SU-DHL-6 (cell line): ENCODE measurements around the gene EXOC6B.

ENCODE experiments used
- H2AFZ ChIP-seq: fragments of 200-600 bp; sonication (generic); 2 replicates; pipeline ENCODE4 v1.6.1; 2014; ENCODE audit warnings: low read depth, mild to moderate bottlenecking, moderate library complexity, mixed read lengths, antibody characterized with exemption, low read length; ENCODE audit not compliant: severe bottlenecking
- H3F3A ChIP-seq: fragments of 200-600 bp; shearing (Covaris generic); 2 replicates; pipeline ENCODE4 v1.6.0; 2016; ENCODE audit warnings: antibody characterized with exemption, mild to moderate bottlenecking; ENCODE audit not compliant: insufficient read depth
- H3K27ac ChIP-seq: fragments of 200-600 bp; sonication (generic); 2 replicates; pipeline ENCODE4 v1.5.1; 2016; ENCODE audit warnings: low read depth, mild to moderate bottlenecking, low read length, moderate library complexity, mixed read lengths
- H3K27me3 ChIP-seq: fragments of 200-600 bp; sonication (generic), shearing (Covaris generic); 2 replicates; pipeline ENCODE4 v1.6.0; 2014; ENCODE audit warnings: mild to moderate bottlenecking, low read length
- H3K36me3 ChIP-seq: fragments of 200-600 bp; sonication (generic); 2 replicates; pipeline ENCODE4 v1.6.1; 2014; ENCODE audit warnings: mild to moderate bottlenecking, low read length, mixed read lengths
- H3K4me2 ChIP-seq: fragments of 300-600, 200-600 bp; shearing (Covaris generic), sonication (generic); 2 replicates; pipeline ENCODE4 v1.6.0; 2014; ENCODE audit warnings: low read length, low read depth, mild to moderate bottlenecking; ENCODE audit not compliant: poor library complexity, severe bottlenecking
- H3K4me3 ChIP-seq: fragments of 200-600 bp; sonication (generic); 2 replicates; pipeline ENCODE4 v1.5.1; 2014; ENCODE audit warnings: antibody characterized with exemption, low read length, mild to moderate bottlenecking, mixed read lengths; ENCODE audit not compliant: insufficient read depth, poor library complexity, severe bottlenecking
- H3K79me2 ChIP-seq: fragments of 200-600 bp; sonication (generic); 2 replicates; pipeline ENCODE4 v1.6.1; 2014; ENCODE audit warnings: mild to moderate bottlenecking, low read length, moderate library complexity; ENCODE audit not compliant: insufficient read depth
- H3K9ac ChIP-seq: fragments of 200-600 bp; sonication (generic); 2 replicates; pipeline ENCODE4 v1.7.0; 2014; ENCODE audit warnings: mild to moderate bottlenecking, low read length
- H3K9me2 ChIP-seq: fragments of 200-600 bp; sonication (generic); replicated peaks from 2 replicates; pipeline ENCODE4 v1.6.1; 2014; ENCODE audit warnings: low read length; ENCODE audit not compliant: insufficient read depth
- H3K9me3 ChIP-seq: fragments of 200-600 bp; sonication (generic); 2 replicates; pipeline ENCODE4 v1.6.1; 2014; ENCODE audit warnings: low read length, mixed read lengths; ENCODE audit not compliant: insufficient read depth
- H4K20me1 ChIP-seq: fragments of 200-600 bp; sonication (generic); 2 replicates; pipeline ENCODE4 v1.6.1; 2014; ENCODE audit warnings: low read depth, mild to moderate bottlenecking, antibody characterized with exemption, low read length, moderate library complexity, mixed read lengths
- CTCF ChIP-seq: fragments of 200-600 bp; sonication (generic); IDR thresholded peaks from one replicate; pipeline ENCODE4 v1.5.1; 2017; ENCODE audit warnings: antibody characterized with exemption, mild to moderate bottlenecking, low read length, moderate library complexity; ENCODE audit not compliant: insufficient read depth, poor library complexity, severe bottlenecking
- EZH2phosphoT487 ChIP-seq: fragments of 200-600 bp; sonication (generic), shearing (Covaris generic); conservative IDR thresholded peaks from 2 replicates; pipeline ENCODE4 v1.6.1; 2018; ENCODE audit warnings: mild to moderate bottlenecking, antibody characterized with exemption, low read length, moderate library complexity, mixed read lengths

The EXOC6B gene

DNA sequence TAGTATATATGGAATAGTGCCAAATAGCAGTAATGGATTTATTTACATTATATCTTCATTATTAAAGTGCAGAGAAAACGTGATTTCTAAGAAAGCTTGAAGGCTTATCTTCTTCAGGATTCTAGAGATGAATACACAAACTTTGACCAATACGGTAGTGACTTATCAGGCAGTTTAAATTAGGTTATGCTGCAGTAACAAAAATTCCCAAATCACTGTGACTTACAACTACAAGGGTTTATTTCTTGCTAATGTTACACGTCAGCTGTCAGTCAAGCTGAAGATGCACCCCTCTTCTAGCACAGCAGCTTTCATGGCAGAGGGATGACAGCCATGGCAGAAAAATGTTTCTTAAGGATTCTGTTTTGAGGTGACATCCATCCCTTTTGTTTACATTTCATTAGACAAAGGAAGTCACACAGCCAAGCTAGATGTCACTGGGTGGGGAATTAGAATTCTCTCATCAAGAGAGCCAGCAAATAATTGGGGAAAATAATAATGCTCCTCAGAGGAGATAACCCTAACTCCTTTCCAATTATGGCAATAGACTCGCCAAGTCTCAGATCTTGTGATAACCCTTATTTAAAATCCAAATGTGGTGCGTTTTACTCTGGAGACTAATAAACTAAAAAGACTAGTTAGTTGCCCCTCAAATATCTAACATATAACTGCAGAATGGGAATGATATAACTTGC, 409.9 kb downstream of the EXOC6B start:
- no peak overlapping the region for H2AFZ ChIP-seq
- no peak overlapping the region for H3K4me3 ChIP-seq
- H3K36me3 ChIP-seq, result no peaks in the 10 kb centered on the region
- H3K27me3 ChIP-seq, result no peaks in the 10 kb centered on the region
- TF ChIP-seq CTCF, result no peak
- no peak for TF ChIP-seq EZH2phosphoT487
- no peaks in the 10 kb centered on the region for H3K9me2 ChIP-seq
- no peak overlapping the region for H3K27ac ChIP-seq
- H3F3A ChIP-seq, result no peaks in the 10 kb centered on the region
- no peak overlapping the region for H3K4me2 ChIP-seq
- H4K20me1 ChIP-seq, result no peaks in the 10 kb centered on the region
- H3K9me3 ChIP-seq, result no peaks in the 10 kb centered on the region
- no peaks in the 10 kb centered on the region for H3K79me2 ChIP-seq
- H3K9ac ChIP-seq, result no peak overlapping the region

DNA sequence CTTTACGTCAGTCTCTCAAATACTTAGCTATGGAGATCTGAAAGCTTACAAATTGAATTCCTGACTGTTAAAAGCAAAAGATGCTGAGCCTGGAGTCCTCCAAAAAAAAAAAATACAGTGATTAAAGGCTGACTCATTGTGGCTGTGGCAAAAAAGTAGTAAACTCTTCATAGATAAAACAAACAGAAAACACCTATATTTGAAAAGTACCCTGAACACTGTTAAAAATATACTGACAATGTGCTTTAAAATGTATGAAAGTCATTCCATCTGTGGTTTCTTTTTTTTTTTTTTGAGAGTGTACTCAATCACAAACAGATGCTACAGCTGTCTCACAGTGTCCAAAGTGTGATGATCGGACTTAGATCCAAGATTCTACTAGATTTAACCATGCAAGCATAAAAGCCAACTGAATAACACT, 410.6 kb downstream of the EXOC6B start:
- Histone ChIP-seq H3K27me3 (no peaks in the 10 kb centered on the region), H3K4me3 (no peak overlapping the region), H3K4me2 (no peak overlapping the region), H3F3A (no peaks in the 10 kb centered on the region), H3K9me2 (no peaks in the 10 kb centered on the region), H2AFZ (no peak overlapping the region), H4K20me1 (no peaks in the 10 kb centered on the region), H3K36me3 (no peaks in the 10 kb centered on the region), H3K9ac (no peak overlapping the region), H3K9me3 (no peaks in the 10 kb centered on the region), H3K79me2 (no peaks in the 10 kb centered on the region), H3K27ac (no peak overlapping the region)
- TF ChIP-seq EZH2phosphoT487 (no peak), CTCF (no peak)

DNA sequence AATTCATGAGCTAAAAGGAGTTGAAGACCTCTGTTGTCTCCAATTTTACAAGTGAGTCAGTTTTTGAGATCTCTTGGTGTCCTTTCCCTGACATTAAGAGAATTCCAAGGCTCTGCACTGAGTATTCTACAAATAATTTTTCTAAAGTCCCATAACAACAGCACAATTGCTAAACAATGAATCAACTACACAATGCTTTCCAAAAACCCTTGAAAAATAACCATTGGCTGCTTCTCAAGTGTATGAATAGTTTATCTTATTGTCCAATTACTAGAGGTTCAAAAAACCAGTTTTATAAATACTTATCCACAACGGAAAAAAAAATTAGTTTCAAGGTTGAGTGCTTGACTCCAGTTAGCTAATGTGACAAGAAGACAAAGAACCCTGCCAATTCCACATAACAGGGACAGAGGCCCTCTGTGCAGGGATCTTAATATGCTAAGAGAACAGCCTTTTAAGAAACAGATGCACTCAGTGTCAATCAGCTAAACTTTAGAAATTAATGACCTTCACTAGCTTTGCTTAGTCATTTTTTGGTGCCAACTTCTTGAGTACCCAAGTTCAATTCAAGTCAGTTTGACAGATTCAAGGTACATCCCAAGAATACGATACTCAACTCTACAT, 411.6 kb downstream of the EXOC6B start:
- H3K36me3 ChIP-seq, result no peaks in the 10 kb centered on the region
- no peak for TF ChIP-seq EZH2phosphoT487
- TF ChIP-seq CTCF, result no peak
- no peaks in the 10 kb centered on the region for H3F3A ChIP-seq
- H3K4me3 ChIP-seq, result no peak overlapping the region
- no peaks in the 10 kb centered on the region for H3K27me3 ChIP-seq
- H3K9me2 ChIP-seq, result no peaks in the 10 kb centered on the region
- no peak overlapping the region for H3K4me2 ChIP-seq
- no peak overlapping the region for H2AFZ ChIP-seq
- no peak overlapping the region for H3K9ac ChIP-seq
- H4K20me1 ChIP-seq, result no peaks in the 10 kb centered on the region
- H3K79me2 ChIP-seq, result no peaks in the 10 kb centered on the region
- no peak overlapping the region for H3K27ac ChIP-seq
- H3K9me3 ChIP-seq, result no peaks in the 10 kb centered on the region
